Mesenteric fat pad (tissue), 1 donor: ENCODE data around the gene SARDH. TPM values are rescaled to one million over a fixed set of nuclear protein-coding genes. Genes with fewer than 3 reads are reported as not detected.
A peak's percentile ranks its signal among the peaks of the same experiment; 100 is the strongest.

Source experiments
- DNase-seq: peaks from one replicate; pipeline ENCODE4 v3.0.0-alpha.2; 2020; ENCODE audit warnings: low spot score
- total RNA-seq: library from RNA; stranded (reverse); fragmentation: NEBNext Ultra II Directional; extraction: Animal tissue kit (Norgen Biotek cat#: 25700); gene quantifications from one replicate; pipeline ENCODE4 v1.2.1, GENCODE V29; 2021
- donor health status: DM: yes; HTN: yes; CAD: no.

SARDH gene
- total RNA-seq, 1 donor from 2014 or later = 0.87 TPM

GRCh38 chr9:133761641-133762248 lies 23.6 kb upstream of the SARDH start:
- peak; percentile 60 for DNase-seq

- peak; percentile 59 for DNase-seq
Measured at GRCh38 chr9:133760713-133761290, 22.6 kb upstream of the SARDH start.

DNA sequence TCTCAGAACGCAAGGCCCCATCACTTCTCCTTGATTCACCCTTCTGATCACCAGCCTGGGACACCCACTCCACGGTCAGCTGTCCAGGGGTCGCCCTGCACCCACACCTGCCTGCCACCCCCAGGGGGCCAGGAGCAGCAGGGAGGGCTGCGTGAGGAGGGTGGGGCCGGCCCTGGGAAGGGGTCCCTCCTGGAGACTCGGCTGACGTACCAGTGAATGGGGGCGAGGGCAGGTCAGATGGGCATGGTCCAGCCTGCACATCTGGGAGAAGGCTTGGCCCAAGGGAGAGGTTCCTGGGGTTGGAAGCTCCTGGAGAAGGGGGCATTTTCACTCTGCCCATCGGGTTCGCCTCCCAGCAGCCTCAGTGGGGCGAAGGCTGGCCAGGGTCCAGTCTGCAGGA lies 21.8 kb upstream of the SARDH start:
- peak; percentile 86 for DNase-seq

- peak; percentile 87 for DNase-seq
Measured at GRCh38 chr9:133759146-133759900, 21.2 kb upstream of the SARDH start.

DNA sequence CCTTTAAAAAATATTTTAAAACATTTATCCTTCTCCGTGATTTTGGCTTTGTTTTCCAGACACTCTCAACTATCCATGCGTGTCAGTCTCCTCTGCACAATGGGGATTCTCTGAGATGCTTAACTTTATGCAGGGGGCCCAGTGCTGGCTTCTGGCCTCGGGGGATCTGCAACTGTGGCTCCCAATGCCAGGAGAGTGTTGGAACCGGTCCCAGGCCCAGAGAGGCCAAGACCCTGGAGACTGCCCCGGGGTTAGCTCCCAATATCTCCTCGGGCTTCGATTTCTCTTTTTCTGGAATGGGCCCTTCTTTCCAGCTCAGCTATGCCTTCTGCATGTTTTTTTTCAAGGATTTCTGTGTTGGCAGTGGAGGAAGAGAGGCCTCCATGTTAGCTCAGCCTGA lies 20.1 kb upstream of the SARDH start:
- peak; percentile 26 for DNase-seq

- DNase-seq = no peak
Measured at GRCh38 chr9:133754688-133755227, 16.6 kb upstream of the SARDH start.

DNA sequence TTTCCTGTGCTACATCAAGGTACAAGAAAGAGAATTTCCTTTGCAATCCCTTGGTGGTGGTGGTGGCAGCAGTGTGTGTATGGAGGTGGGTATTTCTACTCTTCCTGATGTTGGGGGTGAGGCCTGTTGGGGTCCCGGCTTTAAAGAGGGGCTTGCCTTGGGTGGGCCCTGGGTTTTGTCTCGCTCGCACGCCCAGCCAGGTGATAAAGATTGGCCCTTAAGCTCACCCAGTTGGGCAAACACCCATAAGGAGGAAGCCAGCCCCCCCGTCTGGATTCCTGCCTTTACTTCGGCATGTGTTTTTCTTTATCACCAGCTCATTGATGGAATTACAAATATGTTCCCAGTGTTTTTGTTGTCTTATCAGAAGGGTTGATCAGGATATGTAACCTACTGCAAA lies 16.0 kb upstream of the SARDH start:
- DNase-seq = peak; percentile 77

- no peak for DNase-seq
Measured at GRCh38 chr9:133752739-133753446, 14.7 kb upstream of the SARDH start.

GRCh38 chr9:133750982-133751649 lies 13.0 kb upstream of the SARDH start:
- DNase-seq = peak; percentile 64

DNA sequence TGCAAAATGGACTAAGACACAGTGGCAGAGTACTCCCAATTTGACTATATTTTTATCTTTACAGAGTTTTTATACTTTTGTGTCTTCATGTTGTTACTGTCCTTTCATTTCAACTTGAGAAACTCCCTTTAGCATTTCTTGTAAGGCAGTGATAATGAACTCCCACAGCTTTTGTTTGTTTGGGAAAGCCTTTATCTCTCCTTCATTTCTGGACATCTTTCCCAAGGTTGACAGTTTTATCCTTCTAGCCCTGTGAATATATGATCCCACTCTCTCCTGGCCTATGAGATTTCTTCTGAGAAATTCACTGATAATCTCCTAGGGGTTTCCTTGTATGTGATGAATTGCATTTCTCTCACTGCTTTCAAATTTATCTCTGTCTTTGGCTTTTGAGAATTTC lies 9.2 kb upstream of the SARDH start:
- DNase-seq = no peak

GRCh38 chr9:133744528-133744927 lies 6.4 kb upstream of the SARDH start:
- peak; percentile 73 for DNase-seq

GRCh38 chr9:133742849-133743444 lies 4.8 kb upstream of the SARDH start:
- DNase-seq = peak; percentile 92

DNA sequence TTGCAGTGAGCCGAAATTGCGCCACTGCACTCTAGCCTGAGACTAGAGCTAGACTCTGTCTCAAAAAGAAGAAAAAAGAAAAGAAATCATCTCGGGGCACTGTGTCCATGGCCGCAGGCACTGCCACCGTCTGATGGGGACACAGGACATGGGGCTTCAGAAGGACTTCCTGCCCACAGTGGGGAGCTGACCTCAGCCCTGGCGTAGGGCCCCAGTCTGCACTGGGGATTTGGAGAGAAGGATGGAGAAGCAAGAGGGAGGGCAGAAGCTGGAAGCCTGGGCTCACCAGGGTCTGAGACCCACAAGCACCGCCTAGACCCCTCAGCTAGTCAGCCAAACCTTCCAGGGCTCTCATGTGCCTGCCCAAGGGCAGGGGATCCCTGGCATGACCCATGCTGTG lies 4.1 kb upstream of the SARDH start:
- DNase-seq = peak; percentile 82

GRCh38 chr9:133741716-133742115 lies 3.6 kb upstream of the SARDH start:
- DNase-seq = peak; percentile 87

DNA sequence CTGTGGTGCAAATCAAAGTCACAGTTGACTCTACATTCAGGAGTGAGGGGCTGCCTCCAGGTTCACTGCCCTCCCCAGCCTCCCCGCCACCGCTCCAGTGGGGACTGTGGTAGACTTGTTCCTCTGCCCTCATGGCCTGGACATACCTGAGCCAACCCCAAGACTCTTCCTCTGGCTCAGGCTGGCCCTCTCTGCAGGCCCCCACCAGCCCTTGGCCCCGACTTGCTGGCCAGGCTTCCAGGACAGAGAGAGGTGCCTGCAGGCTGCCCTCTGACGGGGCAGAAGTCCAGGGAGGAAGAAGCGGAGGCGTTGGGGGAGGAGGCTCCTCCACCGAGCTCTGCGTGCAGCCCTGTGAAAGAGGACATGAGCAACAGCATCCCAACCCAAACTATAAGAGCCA lies 2.8 kb upstream of the SARDH start:
- peak; percentile 82 for DNase-seq

GRCh38 chr9:133739408-133740280 lies 1.5 kb upstream of the SARDH start:
- DNase-seq = peak; percentile 80

DNA sequence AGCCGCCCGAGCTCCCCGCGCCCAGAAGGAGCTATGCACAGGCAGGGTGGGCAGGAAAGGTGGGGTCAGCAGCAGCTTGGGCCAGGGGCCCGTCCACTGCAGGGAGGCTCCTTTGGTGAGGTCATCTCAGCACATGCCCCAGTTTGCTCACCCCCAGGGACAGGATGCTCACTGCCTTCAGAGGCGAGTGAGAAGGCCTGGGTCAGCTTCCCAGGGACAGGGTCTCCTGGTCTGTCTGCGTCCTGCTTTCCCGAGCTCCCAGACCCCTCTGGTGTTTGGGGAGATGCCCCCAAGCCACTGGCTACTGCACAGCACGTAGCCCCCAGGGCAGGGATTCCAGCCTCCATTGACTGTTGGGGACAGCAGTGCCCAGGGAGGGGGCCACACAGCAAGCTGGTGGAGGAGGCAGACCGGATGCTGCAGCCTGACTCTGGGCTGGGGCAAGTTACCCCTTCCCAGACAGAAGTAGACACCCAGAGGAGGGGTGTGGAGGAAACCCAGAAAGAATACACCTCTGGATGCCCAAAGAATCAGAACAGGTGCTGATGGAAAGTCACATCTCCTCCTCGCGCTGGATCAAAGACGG lies 581 bp upstream of the SARDH start:
- peak; percentile 87 for DNase-seq

DNA sequence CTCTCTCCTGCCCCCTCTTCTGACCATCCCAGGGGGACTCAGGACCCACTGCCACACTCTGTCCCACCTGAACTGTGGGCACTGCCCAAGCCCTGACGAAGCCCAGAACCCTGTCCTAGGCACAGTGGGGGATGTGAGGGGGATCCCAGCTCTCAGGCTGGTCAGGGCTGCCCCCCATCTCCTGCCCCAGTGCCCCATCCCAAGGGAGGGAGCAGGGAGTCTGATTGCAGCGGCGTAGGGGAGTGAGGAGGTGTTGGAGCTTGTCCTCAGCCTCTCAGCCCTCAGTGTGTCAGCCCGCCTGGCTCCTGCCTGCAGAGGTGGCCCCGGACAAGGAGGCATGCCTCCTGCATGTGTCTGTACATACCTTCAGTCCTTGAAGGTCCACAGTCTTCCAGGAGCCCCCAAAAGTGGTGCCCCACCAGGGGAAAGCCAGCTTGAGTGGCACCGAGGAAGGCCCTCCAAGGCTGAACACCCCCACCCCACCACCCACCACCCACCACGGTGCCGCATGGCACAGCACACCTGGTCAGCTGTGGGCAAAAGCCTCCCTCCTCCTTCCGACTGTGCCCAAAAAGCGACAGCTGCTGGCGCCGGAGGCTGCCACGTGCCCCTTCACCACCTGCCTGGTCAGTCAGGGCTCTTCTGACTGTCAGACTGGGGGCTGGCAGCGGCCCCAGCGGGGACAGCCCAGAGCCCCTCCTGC lies 930 bp downstream of the SARDH start:
- DNase-seq = peak; percentile 87

DNA sequence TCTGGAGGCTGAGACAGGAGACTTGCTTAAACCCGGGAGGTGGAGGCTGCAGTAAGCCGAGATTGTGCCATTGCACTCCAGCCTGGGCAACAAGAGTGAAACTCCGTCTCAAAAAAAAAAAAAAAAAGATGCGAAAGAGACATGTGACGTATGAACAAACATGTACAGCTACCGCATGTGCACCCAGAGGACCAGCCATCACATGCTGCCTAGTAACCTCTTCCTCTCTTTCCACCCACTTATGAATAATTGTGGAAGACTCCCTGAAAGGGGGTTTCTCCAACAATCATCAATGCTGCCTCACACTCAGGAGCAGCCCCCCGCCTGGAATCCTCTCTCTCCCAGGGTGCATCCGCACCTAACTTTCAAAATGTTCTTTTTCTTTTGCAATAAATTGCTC lies 2.2 kb downstream of the SARDH start:
- DNase-seq = peak; percentile 30
